ENCODE data around the gene IL17REL.
"Not testable (repeated sequence)": the region's sequence is repeated elsewhere in the genome, so short reads cannot be mapped to it uniquely, and the experiment has no call there.

Gene IL17REL

DNA sequence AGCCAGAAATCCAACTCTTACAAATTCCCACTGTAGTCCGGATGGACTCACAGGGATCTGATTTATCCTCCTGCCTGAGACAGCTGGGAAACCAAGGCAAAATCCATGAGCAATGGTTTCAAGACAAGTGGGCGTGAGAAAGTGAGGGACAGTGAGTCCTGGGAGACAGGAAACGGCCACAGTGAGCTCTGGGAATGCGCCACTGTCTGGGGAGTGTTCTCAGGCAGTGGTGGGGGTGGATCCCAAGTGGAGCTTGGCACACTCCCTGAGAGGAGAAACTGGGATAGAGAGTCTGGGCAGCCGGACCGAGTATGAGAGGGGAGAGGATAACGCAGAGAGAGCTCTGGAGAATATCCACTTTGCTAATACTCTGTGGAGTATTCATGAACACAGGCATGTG is 9.8 kb downstream of the IL17REL start:
- DNase-seq (ENCODE audit: low spot score) = no peak

DNA sequence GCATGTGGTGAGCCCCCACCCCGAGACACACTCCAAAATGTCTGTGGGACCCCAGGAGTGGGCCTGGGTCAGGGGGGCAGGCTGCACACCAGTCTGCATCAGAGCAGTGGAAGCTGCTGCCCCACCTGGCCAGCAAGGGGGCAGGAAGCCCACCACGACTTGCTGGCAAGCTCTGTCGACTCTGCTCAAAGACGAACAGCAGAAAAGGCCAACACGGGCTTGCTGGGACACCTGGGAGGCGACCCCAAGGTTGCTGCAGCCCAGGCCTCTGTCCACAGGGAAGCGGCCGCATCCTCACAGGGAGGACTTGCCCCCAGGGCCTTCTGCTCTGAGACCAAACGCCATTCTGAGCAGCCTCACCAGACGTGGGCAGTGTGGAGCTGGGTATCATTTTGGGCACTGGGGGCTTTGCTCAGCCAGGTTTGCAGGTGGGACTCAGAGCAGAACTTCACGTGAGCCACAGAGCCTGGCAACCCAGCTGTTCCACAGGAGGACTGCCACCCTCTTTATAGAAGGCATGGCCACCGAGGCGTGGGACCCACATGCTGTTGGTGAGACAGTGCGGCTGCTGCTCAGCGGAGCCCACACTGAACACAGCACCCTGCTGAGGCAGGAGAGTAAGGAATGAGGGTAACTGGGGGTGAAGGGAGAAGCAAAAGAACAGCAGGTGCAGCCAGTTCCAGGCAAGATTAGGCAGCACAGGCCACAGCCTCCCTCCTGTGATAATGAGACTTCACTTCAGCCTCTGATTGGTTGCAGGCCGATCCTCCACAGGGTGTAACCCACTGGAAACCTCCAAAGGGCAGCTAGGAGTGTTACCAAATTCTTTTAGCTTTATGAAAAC is 11.0 kb downstream of the IL17REL start:
- peak; percentile 40 for DNase-seq (ENCODE audit: low spot score)

DNA sequence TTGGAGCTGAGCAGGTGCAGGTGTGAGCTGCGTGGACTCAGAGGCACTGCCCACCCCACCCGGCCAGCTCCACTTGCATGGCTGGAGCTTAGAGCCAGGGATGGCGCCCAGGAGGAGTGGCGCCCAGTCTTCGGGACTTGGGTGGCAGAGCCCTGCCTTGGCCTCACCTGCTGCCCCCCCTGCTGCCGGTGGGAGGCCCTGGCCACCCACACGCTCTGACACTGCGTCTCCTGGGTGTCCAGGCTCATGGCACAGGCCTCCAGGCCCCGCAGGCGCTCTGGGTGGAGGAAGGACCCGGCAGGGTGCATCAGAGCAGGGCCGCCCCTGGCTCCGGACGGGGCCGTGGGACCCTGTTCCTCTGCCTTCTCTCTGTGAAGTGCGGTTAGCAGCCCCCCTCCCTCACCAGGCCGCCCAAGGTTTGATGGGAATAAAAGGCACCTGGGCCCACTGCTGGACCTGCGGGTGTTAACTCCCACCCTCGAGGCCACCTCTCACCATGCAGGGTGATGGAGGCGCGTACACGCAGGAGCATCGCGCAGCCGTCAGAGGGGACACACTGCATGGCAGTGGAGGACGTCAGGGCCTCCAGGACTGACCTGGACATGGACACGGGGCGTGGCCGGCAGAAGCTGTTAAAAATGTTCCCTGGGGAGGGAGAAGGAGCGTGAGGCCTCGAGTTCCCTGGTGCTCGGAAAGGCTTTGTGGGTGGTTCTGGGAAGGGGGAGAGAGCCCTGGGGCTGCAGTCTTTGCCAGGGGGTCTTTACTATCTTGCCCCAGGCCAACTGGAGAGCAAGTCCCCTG is 11.8 kb downstream of the IL17REL start:
- DNase-seq (ENCODE audit: low spot score) = no peak

DNA sequence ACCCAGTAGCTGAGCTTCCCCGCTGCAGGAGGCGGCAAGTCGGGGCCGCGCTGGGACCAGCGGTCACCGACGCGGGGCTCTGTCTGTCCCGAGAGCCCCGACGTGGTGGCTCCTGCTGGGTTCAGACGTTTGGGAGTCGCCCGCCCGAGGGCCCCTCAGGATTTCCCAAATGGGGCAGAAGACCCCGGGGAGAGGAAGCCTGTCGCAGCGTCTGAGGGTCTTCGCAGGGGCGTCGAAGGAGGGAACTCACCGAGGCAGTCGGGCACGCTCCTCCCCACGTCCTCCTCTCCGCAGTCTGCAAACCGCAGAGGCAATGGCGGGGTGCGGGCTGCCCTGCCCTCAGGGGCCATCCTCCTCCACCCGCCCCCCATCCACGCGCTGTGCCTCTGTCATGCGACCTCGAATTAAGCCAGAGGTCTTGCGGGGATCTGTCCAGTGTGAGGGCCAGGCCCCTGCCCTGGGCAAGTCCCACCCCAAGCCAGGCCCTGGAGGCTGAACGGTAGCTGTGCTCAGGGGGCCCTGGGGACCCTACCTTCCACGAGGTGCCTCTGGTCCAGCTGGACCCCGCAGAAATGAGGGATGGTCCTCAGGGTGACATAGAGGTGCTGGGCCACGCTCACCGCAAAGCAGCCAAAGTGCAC is 12.5 kb downstream of the IL17REL start:
- DNase-seq (ENCODE audit: low spot score) = no peak

DNA sequence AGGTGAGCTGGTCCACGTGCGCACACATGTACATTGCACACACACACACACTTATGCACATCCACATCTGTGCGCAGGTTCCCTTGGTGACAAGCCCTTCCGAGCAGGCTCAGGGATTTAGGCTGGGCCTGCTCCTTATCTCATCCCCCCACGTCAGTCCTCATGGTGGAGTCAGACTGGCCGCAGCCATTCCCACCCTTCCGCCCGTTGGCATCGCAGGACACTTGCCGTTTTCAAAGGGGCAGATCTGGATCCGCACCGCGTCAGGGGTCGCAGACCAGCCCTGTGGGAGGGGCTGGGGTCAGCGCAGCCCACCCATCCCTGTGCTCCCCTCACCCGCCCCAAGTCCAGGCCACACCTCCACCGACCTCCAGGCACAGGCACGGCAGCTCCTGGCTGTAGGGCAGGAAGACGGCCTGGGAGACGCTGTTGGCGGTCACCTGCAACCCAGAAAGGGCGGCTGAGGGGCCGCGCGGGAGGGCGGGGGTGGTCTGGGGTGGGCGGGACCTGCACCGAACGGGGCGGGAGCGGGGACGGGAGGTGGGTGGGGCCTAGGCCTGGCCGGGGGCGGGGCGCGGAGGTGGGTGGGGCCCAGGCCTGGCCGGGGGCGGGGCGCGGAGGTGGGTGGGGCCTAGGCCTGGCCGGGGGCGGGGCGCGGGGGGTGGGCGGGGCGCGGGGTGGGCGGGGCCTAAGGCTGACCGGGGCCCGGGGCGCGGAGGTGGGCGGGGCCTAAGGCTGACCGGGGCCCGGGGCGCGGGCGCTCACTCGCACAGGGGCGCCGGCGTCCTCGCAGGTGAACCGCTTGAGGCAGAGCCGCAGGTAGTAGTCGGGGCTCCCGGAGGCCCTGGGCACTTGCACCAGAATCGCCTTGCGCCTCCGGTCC is 13.3 kb downstream of the IL17REL start:
- DNase-seq (ENCODE audit: low spot score) = peak; percentile 95

DNA sequence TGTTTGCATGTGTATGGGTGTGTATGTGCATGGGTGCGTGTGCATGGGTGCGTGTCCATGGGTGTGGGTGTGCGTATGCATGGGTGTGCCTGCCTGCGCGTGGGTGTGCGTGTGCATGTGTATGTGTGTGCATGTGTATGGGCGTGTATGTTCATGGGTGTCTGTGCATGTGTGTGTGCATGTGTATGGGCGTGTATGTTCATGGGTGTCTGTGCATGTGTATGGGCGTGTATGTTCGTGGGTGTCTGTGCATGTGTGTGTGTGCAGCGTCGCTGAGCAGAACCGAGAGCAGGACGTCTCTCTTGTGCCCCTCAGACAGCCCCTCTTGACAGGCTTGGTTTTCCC is 13.9 kb downstream of the IL17REL start:
- DNase-seq (ENCODE audit: low spot score) = no peak

DNA sequence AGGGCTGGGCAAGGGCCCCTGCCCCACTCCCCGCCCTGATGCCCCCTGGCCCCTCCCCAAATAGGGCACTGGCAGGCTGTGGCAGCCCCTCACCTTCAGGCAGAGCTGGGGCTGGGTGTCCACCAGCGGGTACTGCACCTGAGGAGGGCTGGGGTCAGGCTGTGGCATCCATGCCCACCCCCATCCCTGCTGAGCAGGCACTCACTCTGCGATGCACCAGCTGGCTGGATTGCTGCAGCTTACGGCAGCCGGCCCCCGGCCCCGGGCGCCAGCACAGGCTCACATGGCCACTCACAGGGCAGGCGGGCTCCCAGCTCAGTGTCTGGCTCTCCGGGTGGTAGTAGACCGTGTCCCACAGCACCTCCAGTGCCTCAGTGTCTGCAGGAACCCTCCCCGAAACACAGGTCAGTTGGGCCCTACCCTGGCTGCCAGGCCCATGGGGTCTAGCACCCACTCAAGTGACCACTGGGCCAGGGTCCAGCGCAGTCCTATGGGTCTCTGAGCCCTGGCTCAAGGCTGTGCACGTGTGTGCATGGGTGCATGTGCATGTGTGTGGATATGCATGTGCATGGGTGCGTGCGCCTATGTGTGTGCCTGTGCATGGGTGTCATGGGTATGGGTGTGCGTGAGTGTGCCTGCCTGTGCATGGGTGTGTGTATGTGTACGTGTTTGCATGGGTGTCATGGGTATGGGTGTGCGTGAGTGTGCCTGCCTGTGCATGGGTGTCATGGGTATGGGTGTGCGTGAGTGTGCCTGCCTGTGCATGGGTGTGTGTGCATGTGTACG is 14.4 kb downstream of the IL17REL start:
- DNase-seq (ENCODE audit: low spot score) = no peak

DNA sequence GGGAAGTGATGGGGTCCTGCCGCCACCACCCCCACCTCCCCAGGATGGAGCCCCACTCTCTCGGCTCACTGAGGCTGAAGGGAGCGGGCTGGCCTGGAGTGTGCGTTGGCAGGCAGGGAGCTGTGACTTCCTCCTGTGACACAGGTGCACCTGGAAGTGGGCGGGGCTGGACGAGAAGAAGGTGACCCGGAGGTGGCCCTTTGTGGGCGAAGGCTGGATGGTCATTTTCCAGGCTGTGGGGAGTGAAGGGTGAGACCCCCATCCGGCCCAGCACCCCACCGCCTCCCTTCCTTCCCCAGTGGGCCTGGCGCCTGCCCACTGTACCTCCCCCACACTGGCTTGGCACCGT is 15.3 kb downstream of the IL17REL start:
- DNase-seq (ENCODE audit: low spot score) = no peak

DNA sequence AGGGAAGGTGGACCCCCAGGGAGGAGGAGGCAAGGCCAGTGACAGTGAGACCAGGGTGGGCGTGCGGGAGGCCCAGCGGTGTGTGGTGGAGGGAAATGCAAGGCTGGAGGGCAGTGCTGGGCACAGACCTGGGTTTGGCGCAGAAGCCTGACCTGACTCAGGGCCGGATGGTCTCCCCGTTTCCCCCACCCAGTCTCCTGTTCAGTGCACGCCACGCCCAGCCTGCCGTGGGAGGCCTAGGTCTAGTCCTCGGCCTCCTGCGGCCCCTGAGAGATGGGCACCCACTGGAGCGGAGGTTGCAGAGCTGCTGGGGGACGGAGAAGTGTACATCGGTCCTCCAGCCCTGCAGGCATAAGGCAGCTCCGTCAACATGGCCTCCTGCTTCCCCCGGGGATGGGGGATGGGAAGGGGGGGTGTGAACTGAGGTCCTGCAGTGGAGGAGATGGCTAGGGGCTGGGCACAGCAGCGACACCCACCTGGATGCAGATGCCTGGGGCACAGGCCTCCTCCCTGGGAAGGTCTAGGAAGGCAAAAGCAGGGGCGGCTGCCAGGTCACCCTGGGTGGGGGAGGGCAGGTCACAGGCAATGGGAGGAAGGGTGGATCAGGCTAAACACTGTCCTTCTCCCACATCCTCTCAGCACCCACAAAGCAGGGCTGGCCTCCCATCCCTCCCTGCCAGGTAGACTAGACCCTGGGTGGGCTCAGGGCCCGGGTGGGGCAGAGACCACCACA is 15.9 kb downstream of the IL17REL start:
- DNase-seq (ENCODE audit: low spot score) = no peak

DNA sequence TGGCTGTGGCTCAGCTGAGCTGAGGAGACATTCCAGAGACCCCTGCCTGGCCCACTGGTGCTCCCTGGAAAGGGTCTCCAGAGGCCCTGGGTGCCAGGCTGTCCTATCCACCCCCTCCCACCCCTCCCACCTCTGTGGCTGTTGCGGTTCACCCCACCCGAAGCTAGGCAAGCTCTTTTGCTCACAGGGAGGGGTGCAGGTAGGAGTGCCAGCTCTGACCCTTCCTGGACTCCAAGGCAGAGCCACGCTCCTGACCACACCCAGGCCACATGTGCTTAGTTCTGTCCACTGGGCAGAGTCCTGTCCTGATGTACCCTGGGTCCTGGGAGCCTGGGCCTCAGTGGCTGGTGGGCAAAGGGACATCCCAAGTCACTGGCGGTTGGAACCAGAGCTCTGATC is 16.4 kb downstream of the IL17REL start:
- DNase-seq (ENCODE audit: low spot score) = no peak

DNA sequence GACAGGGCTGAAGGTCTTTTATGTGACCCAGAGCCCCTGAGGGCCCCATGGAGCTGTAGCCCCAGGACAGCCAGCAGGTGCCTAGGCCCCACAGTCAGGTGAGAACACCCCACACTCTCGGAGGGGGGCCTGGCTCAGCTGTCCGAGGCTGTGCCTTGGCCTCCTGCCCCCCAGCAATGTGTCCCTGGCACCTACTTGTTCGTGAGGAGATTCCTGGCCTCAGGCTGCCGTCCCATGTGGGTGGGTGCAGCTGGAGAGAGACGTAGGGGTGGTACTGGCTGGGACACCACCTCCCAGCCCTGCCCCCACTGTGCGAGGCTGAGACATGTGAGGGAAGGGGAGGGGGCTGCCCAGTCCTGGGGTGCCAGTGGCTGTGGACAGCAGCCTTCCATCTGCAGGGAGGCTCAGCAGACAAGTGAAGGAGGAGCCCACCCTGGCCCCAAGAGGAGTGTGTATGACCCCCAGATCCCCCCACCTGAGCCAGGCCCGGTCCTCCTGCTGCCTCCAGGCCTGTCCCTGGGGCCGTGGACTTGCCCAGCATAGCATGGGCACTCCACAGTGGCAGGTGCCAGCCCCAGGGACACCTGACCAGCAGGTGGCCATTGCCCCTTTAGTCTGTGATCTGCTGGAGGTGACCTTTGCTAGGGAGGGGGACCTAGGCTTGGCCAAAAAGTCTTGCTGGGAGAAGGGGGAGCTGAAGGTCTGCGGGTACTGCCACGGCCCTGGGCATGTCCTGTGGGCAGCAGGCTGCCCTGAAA is 17.0 kb downstream of the IL17REL start:
- DNase-seq (ENCODE audit: low spot score) = no peak

DNA sequence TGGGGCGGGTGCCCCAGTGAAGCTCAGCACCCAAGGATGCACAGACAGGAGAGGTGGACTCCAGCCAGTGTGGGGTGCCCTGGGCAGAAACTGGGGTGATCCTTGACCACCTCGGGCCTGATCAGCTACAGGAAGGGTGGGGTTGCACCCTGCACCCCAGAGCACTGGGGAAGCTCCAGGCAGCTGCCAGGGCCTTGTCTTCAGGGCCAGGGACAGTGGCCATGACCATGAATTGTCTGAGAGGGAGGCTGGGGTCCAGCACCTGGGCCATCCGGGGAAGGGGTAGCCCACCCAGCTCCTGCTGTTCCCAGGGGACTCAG is 17.6 kb downstream of the IL17REL start:
- no peak for DNase-seq (ENCODE audit: low spot score)

DNA sequence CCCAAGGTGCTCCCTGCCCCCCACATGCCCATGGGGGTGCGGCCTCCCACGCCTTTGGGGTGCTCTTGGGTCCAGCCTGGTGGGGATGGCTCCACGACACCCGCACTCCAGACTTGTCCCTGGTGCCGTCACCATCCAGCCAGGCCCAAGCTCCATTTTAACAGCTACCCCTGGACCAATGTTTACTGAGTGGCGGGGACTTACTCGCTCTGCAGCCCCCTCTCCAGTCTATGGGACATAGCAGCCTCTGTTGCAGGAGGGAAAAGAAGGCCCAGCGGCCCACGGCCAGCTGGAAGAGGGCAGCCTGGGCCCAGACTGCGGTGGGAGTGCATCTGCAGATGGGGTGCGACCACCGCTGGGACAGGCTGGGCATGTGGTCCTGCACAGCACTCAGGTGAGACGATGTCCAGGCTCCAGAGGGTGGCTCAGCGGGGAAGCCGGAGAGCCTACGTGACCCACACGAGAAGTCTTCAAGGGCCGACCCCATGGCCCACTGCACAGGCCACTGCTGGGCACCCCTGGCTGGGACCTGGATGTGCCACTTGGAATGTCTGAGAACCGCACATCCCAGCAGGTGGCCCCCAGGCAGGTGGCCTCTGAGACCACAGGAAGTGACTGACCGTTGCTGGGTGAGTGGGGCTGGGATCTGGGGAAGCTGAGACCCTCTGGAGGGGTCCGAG is 18.1 kb downstream of the IL17REL start:
- no peak for DNase-seq (ENCODE audit: low spot score)

DNA sequence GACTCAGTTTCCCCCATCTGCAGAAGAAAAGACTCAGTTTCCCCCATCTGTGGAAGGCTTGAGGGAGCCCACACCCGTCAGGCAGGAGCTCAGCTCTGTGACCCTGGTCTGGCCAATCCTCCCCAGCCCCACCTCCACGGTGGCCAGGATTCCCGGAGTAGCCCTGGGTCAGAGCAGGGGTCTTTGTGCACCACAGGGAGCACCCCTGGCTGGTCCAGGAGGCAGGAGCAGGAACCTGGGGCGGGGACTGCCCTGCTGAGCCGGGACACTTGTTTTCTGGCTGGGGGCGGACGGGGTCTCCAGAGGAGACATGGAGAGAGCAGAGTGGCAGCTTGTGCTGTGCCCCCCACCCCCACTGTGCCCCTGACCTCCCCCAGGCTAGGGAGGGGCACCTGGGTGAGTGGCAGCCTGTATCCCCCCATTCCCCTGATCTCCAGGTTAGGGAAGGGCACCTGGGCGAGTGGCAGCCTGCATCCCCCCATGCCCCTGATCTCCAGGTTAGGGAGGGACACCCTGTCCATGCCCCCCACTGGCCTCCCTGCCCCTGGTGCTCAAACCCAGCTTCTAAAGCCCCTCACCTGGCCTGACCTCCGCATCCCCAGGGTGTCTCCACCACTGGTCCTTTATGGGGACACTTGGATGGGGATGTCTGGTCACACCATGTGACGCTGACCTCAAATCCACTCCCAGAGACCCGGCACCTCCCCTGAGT is 18.8 kb downstream of the IL17REL start:
- DNase-seq (ENCODE audit: low spot score) = no peak

DNA sequence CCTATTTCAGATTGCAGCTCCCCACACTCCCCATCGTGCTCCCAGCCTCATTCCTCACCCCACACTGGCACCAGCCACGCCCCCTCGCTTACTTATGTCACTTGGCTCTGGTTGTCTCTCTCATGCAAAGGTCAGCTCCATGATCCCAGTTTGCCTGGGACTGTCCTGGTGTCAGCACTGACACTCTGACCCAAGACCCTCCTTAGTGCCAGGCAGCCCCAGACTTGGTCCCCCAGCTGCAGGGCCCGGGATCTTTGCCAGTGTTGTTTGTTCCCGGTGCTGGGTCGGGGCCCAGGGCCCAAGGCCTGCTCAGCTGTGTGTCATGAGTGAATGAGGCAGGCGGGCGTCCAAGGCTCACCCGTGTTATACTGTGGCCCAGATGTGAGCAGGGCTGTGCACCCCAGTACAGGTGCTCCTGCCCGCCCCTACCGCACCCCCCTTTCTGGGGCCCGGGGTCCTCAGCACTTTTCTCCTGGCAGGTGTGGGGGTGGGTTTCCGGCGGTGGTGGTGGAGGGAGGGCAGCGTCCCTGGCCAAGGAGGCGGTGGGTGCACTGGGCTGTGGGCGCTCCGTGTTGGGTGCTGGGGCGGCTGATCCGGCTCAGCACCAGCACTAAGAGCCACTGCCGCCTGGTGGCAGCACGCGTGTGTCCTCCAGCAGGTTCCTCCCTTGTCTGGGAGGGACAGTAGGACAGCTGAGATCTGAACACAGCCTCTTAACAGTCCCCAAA is 19.5 kb downstream of the IL17REL start:
- DNase-seq (ENCODE audit: low spot score) = peak; percentile 84

DNA sequence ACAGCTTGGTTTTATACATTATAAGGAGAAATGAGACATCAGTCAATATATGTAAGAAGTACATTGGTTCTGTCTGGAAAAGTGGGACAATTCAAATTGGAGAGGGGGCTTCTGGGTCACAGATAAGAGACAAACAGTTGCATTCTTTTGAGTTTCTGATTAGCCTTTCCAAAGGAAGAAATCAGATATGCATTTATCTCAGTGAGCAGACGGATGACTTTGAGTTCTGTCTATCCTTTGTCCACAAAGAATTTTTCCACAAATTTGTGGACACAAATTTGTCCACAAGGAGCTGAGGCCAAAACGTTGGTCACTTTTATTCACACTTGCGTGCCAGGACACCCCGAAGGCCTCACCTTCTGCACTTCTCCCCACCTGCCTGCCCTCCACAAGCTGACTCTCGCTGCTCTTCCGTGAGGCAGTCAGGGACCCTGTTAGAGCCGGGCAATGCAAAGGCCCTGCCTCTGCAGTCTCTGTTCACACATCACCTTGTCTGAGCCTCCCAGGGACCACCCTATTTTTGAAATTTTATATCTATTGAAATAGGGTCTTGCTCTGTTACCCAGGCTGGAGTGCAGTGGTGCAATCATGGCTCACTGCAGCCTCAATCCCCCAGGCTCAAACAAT is 20.5 kb downstream of the IL17REL start:
- DNase-seq (ENCODE audit: low spot score) = no peak

DNA sequence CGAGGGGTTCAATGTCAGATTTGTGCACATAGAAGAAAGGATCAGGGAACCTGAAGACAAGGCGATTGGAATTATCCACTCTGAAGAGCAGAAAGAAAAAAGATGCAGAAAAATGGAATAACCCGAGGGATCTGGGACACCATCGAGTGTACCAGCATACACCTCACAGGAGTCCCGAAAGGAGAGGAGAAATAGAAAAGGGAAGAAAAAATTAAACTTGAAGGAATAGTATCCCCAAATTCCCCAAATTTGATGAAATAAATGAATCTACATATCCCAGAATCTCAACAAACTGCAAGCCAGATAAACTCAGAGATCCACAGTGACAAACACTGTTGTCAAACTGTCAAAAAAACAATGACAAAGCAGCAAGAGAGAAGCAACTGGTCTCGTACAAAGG is 21.4 kb downstream of the IL17REL start:
- DNase-seq (ENCODE audit: low spot score) = no peak

DNA sequence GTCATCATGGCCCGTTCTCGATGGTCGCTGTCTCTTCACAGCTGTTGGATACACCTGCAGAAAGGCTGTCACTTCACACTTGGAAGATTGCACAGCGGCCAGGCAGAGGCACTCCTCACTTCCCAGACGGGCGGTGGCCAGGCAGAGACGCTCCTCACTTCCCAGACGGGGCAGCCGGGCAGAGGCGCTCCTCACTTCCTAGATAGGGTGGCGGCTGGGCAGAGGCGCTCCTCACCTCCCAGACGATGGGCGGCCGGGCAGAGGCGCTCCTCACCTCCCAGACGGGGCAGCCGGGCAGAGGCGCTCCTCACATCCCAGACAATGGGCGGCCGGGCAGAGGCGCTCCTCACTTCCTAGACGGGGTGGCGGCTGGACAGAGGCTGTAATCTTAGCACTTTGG is 22.7 kb downstream of the IL17REL start:
- not testable (repeated sequence) for DNase-seq (ENCODE audit: low spot score)

Data from iPS-NIHi11 (cell line).